Activated T-cell treated with anti-CD3 and anti-CD28 coated beads for 48 hours (primary cell): ENCODE results near the gene FBXO38.
"Not testable (repeated sequence)": the region's sequence is repeated elsewhere in the genome, so short reads cannot be mapped to it uniquely, and the experiment has no call there.

Experiments used
- DNase-seq: peaks from one replicate; pipeline ENCODE4 v3.0.0-alpha.2; 2020; ENCODE audit warnings: low read depth

The FBXO38 gene

GRCh38 chr5:148427370-148428042 is 43.7 kb downstream of the FBXO38 start:
- DNase-seq: no peak

DNA sequence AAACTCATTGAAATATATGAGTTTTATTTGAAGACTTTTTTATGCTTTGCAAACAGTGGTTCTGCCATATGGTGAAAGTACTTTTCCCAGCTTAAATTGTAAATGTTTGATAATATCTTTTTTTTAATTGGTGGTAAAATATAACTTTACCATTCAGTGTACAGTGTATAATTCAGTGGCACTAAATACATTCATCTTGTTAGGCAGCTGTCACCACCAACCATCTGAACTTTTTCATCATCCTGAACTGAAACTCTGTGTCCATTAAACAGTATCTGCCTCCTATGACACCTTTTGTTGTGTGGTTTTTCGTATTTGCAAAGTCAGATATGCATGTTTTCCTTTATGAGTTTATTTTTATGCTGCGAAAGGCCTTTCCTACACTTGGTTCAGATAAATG is 45.1 kb downstream of the FBXO38 start:
- DNase-seq: no peak

- DNase-seq: no peak
Observed at GRCh38 chr5:148433826-148434225, 50.1 kb downstream of the FBXO38 start.

DNA sequence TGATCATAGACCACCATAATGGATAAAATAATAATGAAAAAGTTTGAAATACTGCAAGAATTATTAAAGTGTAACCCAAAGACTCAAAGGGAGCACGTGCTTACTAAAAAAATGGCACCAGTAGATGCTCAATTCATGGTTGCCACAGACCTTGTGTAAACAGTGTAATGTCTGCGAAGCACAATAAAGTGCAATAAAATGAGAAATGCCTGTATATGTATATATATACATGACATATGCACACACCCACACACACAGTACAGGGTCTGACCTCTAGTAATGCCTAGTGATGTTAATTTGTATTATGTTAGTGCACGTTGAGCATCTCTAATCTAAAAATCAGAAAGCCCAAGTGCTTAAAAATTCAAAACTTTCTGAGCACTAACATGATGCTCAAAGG is 52.3 kb downstream of the FBXO38 start:
- DNase-seq: no peak

DNA sequence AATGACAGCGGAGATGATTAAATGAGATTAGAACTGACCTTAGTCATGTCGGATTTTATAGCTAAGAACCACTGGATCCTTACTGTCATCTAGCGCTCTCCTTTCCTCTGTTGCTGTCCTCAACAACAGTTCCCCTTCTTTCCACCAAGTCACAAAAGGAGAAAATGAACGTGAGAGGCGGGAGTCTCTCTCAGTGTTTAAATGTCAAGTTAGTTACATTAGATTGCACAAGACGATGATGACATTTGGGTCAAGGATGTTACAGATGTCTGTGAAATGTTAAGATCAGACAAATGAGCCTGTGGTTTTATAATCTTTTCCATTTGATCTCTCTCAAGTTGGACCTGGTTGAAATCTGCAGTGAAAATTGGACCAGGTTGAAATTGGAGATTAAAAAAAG is 53.5 kb downstream of the FBXO38 start:
- no peak for DNase-seq

- DNase-seq: no peak
Observed at GRCh38 chr5:148438933-148439332, 55.2 kb downstream of the FBXO38 start.

DNA sequence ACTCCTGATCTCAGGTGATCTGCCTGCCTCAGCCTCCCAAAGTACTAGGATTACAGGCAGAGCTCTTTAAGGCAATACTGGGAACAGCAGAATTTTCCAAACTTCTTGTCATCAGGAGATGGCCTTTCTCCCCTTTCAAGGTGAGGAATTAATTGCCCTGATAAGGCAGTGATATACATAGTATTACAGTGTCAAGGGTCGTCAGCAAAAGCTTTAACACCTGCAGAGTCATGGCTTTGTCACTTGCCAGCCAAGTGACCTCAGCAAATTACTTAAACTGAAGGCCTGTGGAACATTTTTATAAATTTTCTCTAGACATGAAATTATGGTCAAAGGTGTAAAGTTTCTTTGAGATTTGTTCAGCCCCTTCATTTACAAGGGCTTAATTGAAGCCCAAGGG is 59.5 kb downstream of the FBXO38 start:
- no peak for DNase-seq

- no peak for DNase-seq
Observed at GRCh38 chr5:148443998-148444397, 60.2 kb downstream of the FBXO38 start.

DNA sequence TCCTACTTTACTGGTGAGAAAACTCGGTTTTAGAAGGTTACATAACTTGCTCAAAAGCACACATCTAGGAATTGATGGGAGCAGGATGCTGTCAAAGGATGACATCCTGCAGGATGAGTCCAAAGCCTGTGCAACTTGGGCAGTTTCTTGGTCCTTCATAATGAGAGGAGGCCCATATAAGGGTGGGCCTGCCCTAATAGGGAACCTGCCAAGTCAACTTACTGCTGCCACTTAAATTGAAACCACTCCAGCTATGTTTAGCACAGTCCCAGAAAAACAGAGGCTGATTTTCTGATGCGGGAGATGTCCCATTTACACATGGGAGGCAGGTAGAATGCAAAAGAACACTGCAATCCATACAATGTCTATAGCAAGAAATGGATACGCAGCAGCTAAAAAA is 61.8 kb downstream of the FBXO38 start:
- DNase-seq: no peak

GRCh38 chr5:148446611-148447010 is 62.9 kb downstream of the FBXO38 start:
- no peak for DNase-seq

DNA sequence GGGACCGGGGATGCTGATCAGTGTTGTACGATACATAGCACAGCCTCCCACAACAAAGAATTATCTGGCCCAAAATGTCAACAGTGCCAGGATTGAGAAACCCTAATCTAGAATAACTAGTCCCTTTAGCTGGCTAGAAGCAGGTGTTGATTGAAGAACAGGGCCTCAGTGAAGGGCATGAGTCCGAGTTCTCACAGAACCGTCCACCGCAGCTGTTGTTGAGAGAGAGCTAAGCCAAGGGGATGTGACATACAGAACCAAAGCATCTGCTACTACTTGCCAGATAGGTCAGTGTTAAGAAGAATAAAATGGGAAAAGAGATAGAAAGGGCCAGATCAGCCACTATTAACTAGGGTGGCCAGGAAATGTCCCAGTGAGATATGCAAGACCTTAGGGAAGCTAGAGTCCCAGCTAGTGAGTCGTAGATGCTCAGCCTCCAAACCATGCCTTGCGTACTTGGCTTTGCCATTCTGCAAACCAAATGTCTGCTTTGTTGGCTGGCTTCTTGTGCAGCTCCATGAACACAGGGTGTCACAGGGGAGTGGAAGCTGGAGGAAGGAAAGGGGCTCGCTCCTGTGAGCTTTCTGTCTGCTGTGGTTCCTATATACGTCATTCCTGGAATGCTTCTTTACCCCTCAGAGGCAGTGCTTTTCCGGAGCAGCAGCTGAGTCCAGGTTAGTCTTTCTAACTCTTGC is 68.9 kb downstream of the FBXO38 start:
- no peak for DNase-seq

- no peak for DNase-seq
Observed at GRCh38 chr5:148454576-148454975, 70.8 kb downstream of the FBXO38 start.

GRCh38 chr5:148455185-148455584 is 71.4 kb downstream of the FBXO38 start:
- no peak for DNase-seq

GRCh38 chr5:148457183-148457620 is 73.4 kb downstream of the FBXO38 start:
- DNase-seq: no peak

GRCh38 chr5:148458036-148458888 is 74.5 kb downstream of the FBXO38 start:
- no peak for DNase-seq

- DNase-seq: no peak
Observed at GRCh38 chr5:148459669-148460068, 75.9 kb downstream of the FBXO38 start.

- DNase-seq: no peak
Observed at GRCh38 chr5:148465381-148466235, 81.8 kb downstream of the FBXO38 start.

DNA sequence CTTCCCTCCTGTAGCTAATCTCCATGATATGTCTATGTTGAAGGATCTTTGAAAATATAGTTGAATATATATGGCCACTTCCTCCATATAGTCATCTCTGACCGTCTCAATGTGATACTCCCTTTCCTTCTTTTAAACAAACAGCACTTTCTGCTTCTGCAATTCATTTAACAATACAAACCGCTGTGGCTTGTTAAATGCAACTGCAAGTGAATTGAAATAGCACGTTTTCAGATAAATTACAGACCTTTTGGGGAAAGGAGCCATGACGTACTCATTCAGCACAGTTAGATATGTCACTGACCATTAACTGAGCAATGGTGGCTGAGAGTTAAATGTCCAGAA is 82.5 kb downstream of the FBXO38 start:
- no peak for DNase-seq

GRCh38 chr5:148467958-148468357 is 84.2 kb downstream of the FBXO38 start:
- DNase-seq: no peak

GRCh38 chr5:148468746-148469145 is 85.0 kb downstream of the FBXO38 start:
- DNase-seq: not testable (repeated sequence)

- no peak for DNase-seq
Observed at GRCh38 chr5:148469501-148469935, 85.8 kb downstream of the FBXO38 start.

GRCh38 chr5:148471379-148471778 is 87.6 kb downstream of the FBXO38 start:
- DNase-seq: no peak
